Measurements from ENCODE around the gene TSC22D2.
"Not testable (repeated sequence)": the region's sequence is repeated elsewhere in the genome, so short reads cannot be mapped to it uniquely, and the experiment has no call there.

Gene TSC22D2

GRCh38 chr3:150490277-150490986 lies 82.3 kb downstream of the TSC22D2 start:
- DNase-seq = no peak

DNA sequence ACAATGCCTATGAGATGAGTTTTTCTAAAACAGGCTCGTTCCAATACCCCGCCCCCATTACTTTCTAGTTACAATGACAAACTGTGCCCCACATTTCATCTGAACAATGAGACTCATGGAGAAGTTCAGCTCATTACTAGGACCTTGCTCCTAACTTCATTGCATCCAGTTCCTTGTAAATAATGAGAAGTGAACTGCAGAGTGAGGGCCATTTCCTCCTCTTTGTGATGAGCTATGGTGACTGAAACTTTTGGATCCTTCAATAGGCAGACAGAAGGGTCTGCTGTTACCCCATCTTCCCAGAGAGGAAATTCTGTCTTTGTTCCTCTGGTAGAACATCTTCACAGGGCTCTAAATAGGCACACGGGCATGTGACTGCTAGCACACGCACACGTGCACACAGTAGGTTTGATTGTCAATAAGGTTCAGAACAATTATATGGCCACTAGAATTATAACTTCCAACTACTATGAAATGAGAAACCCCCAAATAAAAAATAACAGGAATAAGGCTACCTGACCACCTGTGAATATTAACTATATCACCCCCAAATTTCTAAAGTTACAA lies 86.4 kb downstream of the TSC22D2 start:
- peak in 2 of 3 donors; percentile 5 to 26 for DNase-seq

- DNase-seq = peak; percentile 4 to 33 (median 29)
These were observed 87.1 kb downstream of the TSC22D2 start for GRCh38 chr3:150495149-150495548.

GRCh38 chr3:150495563-150496168 lies 87.6 kb downstream of the TSC22D2 start:
- DNase-seq = peak; percentile 58 to 78 (median 70)

DNA sequence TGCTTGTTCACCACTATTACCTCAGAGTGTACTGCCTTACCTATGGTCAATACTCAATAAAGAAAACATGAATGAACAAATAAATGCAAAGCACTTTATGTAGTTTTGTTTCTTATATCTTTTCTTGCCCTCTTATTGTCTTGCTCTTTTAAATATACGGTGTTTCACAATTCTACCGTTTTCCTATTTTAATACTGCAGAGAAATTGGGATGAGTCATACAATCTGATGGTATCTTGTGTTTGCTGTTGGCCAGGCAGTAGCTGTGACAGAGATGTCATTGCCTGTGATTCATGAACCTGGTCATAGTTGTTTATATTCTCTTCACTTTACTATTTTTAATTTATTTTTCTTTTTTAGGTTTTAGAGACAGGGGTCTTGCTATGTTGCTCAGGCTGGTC lies 89.9 kb downstream of the TSC22D2 start:
- peak; percentile 7 to 73 (median 44) for DNase-seq

GRCh38 chr3:150500960-150501359 lies 92.9 kb downstream of the TSC22D2 start:
- DNase-seq = not testable (repeated sequence)

DNA sequence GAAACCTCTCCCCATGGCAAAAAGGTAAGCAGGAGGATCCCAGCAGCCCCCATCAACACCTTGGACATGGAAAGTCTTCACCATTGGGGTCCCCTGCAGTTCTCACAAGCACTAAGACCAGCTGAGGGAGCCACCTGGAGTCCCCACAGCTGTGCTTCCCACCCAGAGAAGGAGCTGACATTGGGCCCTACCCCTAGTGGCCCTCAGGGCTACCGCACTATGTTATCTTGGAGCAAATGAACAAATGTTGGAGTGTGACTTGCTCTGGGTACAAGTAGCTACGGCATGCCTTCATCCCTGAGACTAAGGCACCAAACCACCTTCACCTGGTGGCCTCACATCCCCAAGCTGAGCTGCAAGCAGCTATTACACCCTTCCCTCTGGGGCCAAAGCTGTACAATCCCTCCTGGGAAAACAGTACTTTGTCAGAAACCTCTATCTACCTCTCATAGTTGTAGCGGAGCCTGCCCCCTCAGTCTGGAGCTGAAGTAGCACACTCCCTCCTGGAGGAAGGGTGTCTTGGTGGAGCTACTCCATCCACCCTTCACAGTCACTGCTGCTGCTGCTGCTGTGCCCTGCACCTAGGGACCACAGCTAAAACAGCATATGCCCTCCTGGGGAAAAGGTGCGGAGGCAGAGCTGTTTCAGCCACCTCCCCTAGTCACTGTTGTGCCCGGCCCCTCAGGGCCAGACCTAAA lies 95.5 kb downstream of the TSC22D2 start:
- DNase-seq = no peak

DNA sequence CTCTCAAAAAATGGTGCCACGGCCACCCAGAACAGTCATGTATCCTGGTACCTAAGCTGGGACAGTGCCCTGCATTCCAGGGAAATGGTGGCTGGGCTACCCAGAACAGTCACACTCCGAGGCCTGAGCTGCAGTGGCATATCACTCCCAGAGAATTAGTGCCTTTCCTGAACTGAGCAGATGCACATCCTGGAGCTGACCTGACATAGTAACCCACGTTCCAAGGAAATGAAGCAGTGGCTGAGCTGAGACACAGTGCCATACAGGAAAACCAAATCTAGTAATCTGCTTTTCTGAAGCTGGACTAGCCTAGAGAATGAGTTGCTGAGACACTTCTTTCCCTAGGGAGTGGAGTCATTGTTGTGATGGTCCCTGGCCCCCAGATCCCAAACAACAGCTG lies 96.4 kb downstream of the TSC22D2 start:
- no peak for DNase-seq

DNA sequence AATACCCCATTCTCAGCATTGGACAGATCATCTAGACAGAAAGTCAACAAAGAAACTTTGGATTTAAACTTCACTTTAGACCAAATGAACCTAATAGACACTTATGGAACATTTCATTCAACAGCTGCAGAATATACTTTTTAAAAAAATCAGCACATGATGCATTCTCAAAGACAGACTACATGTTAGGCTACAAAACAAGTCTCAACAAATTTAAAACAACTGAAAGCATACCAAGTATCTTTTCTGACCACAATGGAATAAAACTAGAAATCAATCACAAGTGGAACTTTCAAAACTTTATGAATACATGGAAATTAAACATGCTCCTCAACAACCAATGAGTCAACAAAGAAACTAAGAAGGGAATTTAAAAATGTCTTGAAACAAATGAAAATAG lies 100.3 kb downstream of the TSC22D2 start:
- DNase-seq = no peak

DNA sequence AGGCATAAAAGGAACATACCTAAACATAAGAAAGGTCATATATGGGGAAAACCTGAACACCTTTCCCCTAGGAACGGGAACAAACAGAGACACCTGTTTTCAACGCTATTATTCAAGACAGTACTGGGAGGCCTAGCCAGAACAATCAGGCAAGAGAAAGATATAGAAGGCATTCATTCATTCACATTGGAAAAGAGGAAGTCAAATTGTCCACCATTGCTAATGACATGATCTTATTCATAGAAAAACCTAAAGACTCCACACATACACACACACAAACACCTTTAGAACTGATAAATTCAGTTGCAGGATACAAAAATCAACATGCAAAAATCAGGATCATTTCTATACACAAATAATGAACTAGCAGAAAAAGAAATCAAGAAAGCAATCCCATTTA lies 101.7 kb downstream of the TSC22D2 start:
- DNase-seq = no peak

DNA sequence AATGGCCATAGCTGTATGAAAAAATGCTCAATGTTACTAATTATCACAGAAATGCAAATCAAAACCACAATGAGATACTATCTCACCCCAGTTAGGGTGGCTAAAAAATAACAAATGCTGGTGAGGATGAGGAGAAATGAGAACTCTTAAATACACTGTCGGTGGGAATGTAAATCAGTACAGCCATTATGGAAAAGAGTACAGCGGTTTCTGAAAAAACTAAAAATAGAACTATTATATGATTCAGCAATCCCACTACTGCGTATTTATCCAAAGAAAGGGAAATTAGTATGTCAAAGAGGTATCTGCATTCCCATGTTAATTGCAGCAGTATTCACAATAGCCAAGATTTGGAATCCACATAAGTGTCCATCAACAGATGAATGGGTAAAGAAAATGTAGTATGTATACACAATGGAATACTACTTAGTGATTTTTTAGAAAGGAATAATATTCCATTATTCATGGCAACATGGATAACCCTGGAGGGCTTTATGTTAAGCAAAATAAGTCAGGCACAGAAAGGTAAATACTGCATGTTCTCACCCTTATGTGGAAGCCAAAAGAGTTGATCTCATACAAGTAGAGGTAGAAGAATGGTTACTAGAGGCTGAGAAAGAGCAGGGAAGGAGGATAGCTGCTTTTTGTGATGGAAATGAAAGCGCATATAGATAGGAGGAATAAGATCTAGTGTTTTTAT lies 103.2 kb downstream of the TSC22D2 start:
- no peak for DNase-seq

DNA sequence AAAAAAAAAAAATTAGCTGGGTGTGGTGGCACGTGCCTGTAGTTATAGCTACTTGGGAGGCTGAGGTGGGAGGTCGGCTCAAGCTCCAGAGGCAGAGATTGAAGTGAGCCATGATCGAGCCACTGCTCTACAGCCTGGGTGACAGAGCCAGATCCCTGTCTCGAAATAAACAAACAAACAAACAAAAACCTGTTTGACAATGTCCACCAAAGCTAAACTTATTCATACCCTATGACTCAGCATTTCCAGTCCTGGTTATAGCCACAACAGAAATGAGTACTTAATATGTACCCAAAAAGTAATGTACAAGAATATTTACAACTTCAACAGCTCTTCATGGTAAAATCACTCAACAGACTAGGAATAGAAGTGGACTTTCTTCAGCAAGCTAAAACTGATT lies 107.1 kb downstream of the TSC22D2 start:
- DNase-seq = no peak

Measured in suppressor macrophage treated with lipopolysaccharide for 1 hour (primary cell).